Stimulated activated CD8-positive, alpha-beta memory T cell treated with anti-CD3 and anti-CD28 coated beads, Interleukin-12 subunit alpha, Interleukin-12 subunit beta, amount 100 ng/mL, for 4 hours (primary cell): ENCODE measurements around the gene VASN.
A peak's percentile ranks its signal among the peaks of the same experiment; 100 is the strongest.
"Not testable (repeated sequence)": the region's sequence is repeated elsewhere in the genome, so short reads cannot be mapped to it uniquely, and the experiment has no call there.

Source experiments
- DNase-seq: peaks from one replicate; pipeline ENCODE4 v3.0.0-alpha.2; 2020; ENCODE audit warnings: low read depth

The VASN gene

DNA sequence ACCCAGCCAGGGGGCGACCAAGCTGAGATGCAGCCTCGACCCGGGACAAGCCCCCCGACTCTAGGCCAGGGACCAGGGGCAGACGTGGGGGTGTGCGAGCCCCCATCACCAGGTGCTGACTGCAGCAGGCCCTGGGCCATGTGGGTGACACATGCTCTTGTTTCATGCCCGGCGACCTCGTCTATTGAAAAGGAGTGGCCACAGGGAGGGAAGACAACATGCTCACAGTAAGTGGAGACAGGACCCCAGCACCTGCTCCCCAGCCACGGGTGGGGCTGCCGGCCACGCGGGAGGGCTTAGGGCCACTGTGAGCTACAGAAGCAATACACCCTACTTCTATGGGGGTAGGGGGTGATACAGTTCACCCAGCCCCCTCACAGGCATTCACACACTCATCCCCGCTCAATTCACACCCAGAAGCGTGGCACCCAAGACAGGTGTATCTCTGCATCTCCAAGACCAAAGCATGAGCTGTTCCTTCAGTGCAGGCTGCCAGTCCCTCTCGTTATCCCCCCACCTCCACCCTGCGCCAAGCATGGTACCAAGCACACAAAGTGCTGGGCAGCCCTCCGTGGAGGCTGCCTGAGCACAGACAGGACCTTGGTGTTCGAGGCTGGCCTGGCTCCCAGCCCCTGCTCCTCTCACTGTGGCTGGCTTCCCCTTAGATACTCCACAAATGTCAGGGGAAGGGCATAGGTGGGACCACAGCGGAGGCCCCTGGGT lies 13.6 kb downstream of the VASN start:
- DNase-seq = no peak

DNA sequence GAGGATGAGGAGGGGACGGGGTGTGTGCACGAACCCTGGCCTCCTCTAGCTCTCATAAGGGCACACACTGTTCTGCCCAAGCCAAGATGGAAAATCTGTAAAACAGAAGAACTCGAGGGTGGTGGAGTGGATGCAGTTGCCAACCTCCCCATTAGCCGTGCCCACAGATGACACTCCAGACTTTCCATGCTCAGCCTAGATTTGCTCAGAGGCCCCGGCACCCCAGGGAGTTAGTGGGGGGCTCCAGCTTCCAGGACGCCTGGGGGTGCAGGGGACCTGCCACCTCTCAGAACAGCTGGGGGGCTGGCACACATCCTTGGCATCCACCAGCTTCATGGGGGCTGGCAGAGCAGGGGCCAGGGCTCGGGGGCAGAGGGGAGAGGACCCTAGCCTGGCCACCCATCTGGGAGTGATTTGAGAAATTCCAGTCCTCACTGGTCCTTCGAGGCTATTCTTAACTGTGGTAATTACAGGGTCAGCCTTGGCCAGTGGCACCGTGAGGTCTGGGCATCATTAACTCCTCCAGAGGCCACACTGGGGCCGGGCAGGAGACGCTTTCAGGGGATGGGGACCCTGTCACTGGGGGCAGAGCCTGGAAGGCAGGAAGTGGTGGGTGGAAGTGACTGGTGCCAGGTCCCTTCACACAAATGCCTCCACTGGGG lies 14.3 kb downstream of the VASN start:
- DNase-seq = no peak

GRCh38 chr16:4386451-4386805 lies 14.8 kb downstream of the VASN start:
- DNase-seq = no peak

DNA sequence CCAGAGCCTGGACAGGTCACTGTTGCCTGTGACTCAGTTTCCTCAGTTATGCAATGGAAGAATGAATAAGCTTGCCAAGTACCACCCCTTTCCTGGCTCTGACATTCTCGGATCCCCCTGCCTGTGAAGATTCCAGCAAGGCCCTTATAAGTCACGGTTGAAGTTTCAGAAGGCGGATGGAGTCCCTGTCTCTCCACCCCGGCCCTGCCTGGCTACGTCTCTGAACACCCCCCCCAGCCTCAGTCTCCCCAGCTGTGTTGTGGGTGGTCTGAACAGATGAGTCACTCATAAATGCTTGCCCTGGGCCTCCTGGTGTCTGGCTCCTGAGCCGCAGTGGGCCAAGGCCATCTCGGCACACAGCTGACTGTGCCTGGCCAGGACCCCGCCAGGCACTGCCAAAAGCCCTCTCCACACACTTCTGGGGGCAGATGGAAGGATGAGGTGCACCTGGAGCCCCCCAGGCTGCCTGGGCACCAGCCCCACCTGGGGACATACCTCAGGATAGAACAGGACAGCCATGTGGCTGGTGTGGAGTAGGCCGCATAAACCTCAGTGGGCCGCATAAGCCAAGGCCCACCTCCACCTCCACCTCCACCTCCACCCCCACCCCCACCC lies 15.4 kb downstream of the VASN start:
- no peak for DNase-seq

GRCh38 chr16:4387781-4388180 lies 16.1 kb downstream of the VASN start:
- DNase-seq = no peak

- no peak for DNase-seq
Measured at GRCh38 chr16:4388271-4389021, 16.8 kb downstream of the VASN start.

GRCh38 chr16:4389051-4389955 lies 17.7 kb downstream of the VASN start:
- DNase-seq = no peak

DNA sequence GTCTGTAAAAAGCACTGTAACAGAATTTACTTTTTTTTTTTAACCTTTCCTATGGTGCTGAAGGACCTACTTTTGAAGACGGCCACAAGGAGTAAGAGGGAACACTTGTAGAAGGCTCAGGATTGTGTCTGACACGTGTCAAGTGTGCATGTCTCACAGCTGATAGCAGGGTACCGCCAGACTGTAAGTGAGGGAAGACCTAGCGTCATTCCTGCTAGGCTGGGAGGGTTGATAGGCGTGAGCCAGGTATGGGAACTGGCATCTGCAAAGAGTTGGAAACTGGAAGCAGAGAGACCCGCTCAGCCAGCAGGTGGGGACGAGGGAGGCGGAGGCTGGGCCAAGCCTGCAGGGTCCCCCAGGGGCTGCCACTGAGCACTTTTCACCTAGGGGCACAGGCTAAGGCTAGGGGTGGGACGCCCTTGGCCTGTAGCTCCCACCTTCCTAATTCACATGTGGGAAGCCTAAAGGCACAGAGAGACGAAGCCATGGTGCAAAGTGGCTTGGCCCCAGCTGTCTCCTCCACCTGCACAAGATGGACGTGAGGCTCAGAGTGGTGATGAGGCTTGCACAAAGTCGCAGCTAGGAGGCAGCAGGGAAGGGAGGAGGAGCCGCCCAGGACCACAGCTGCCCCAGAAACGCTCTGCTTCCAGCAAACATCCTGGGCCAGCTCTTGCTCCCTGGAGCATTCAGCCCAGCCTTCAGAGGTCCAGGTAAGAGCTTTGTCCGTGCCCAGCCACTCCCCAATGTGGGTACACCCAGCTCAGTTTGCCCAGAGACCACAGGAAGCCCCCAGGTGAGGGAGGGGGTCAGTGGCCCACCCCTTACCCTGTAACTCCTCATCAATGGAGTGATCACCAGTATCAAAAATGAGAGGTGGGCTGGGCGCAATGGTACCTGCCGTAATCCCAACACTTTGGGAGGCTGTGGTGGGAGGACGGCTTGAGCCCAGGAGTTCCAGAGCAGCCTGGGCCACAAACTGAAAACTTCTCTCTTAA lies 18.9 kb downstream of the VASN start:
- no peak for DNase-seq

GRCh38 chr16:4391631-4392381 lies 20.2 kb downstream of the VASN start:
- no peak for DNase-seq

GRCh38 chr16:4392382-4393239 lies 21.0 kb downstream of the VASN start:
- no peak for DNase-seq

GRCh38 chr16:4393240-4393600 lies 21.6 kb downstream of the VASN start:
- no peak for DNase-seq

DNA sequence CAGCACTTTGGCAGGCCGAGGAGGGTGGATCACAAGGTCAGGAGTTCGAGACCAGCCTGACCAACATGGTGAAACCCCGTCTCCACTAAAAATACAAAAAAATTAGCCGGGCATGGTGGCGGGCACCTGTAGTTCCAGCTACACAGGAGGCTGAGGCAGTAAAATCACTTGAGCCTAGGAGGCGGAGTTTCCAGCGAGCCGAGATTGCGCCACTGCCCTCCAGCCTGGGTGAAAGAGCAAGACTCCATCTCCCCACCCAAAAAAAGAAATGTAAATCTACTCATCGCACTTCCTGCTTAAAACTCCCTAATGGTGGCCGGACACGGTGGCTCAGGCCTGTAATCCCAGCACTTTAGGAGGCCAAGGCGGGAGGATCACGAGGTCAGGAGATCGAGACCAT lies 22.2 kb downstream of the VASN start:
- not testable (repeated sequence) for DNase-seq

- no peak for DNase-seq
Measured at GRCh38 chr16:4395055-4395726, 23.5 kb downstream of the VASN start.

GRCh38 chr16:4399001-4399730 lies 27.5 kb downstream of the VASN start:
- DNase-seq = no peak

DNA sequence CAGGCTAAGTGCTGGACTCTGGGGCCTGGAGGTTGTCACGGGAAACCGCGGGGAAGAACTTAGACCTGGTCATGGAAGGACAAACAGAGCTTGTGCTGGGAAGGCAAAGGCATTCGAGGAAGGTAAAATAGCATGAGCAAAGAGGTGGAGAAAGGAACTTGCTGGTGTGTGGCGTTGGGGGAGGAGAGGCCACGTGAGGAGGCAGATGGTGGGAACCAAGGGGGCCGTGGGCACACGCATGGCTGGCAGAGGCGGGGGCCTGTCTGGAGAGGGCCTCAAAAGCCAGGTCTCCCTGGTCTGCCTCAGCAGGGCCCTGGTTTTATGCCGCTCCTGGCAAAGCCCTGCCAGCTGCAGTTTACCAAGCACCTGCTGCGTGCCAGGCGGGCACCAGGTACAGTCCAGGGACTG lies 29.4 kb downstream of the VASN start:
- no peak for DNase-seq

GRCh38 chr16:4401510-4401909 lies 29.9 kb downstream of the VASN start:
- DNase-seq = no peak

- peak; percentile 45 for DNase-seq
Measured at GRCh38 chr16:4402439-4403132, 30.9 kb downstream of the VASN start.
